Epithelial cell of proximal tubule (primary cell): ENCODE results near the gene EIF4A3. TPM values are rescaled to one million over a fixed set of nuclear protein-coding genes. Genes with fewer than 3 reads are reported as not detected.
"Not testable (repeated sequence)": the region's sequence is repeated elsewhere in the genome, so short reads cannot be mapped to it uniquely, and the experiment has no call there.

ENCODE experiments used
- DNase-seq: peaks from one replicate; pipeline ENCODE4 v3.0.0-alpha.2; 2011; ENCODE audit warnings: low read depth
- H3K4me3 ChIP-seq: 2 replicates; pipeline ENCODE4 v1.5.1; 2011; ENCODE audit warnings: low read depth, mild to moderate bottlenecking, low read length
- CTCF ChIP-seq: conservative IDR thresholded peaks from 2 replicates; pipeline ENCODE4 v1.5.1; 2012; ENCODE audit warnings: low read depth, mild to moderate bottlenecking, low read length
- total RNA-seq: library from RNA; depleted of rRNA; stranded (reverse); fragments of >200 nt; gene quantifications from 2 replicates; pipeline ENCODE4 v1.2.3, GENCODE V29; 2015

The EIF4A3 gene
- total RNA-seq, 1 donor from 2014 or later, result 122 TPM

GRCh38 chr17:80163336-80163735, 16.4 kb upstream of the EIF4A3 start:
- no peak for DNase-seq
- no peak overlapping the region for H3K4me3 ChIP-seq
- no peak for TF ChIP-seq CTCF

GRCh38 chr17:80160536-80160935, 13.6 kb upstream of the EIF4A3 start:
- no peak for DNase-seq
- TF ChIP-seq CTCF, result no peak
- no peak overlapping the region for H3K4me3 ChIP-seq

GRCh38 chr17:80158846-80159245, 11.9 kb upstream of the EIF4A3 start:
- TF ChIP-seq CTCF, result no peak
- H3K4me3 ChIP-seq, result no peak overlapping the region
- DNase-seq, result no peak

- DNase-seq, H3K4me3 ChIP-seq: not testable (repeated sequence)
Observed at GRCh38 chr17:80155600-80155999, 8.7 kb upstream of the EIF4A3 start.

GRCh38 chr17:80154166-80154565, 7.2 kb upstream of the EIF4A3 start:
- no peak for TF ChIP-seq CTCF
- no peak overlapping the region for H3K4me3 ChIP-seq
- no peak for DNase-seq

- H3K4me3 ChIP-seq, result no peak overlapping the region
- no peak for DNase-seq
- no peak for TF ChIP-seq CTCF
Observed at GRCh38 chr17:80153004-80153403, 6.1 kb upstream of the EIF4A3 start.

GRCh38 chr17:80152081-80152702, 5.3 kb upstream of the EIF4A3 start:
- no peak for TF ChIP-seq CTCF
- no peak for DNase-seq

More at GRCh38 chr17:80152081-80152702, 5.3 kb upstream of the EIF4A3 start:
- H3K4me3 ChIP-seq, result no peak overlapping the region
